Neural cell (in vitro differentiated cells): ENCODE measurements around the gene KCNAB1. TPM values are rescaled to one million over a fixed set of nuclear protein-coding genes. Genes with fewer than 3 reads are reported as not detected.
"Not testable (repeated sequence)": the region's sequence is repeated elsewhere in the genome, so short reads cannot be mapped to it uniquely, and the experiment has no call there.

Experiments
- H2AFZ ChIP-seq: fragments of 200-600, 300-800 bp; sonication (generic), shearing (Covaris generic); 2 replicates; pipeline ENCODE4 v1.6.0; 2014; ENCODE audit warnings: low read depth, mild to moderate bottlenecking, antibody characterized with exemption, low read length, moderate library complexity
- H3F3A ChIP-seq: fragments of 200-600 bp; shearing (Covaris generic); 2 replicates; pipeline ENCODE4 v1.6.1; 2016; ENCODE audit warnings: mild to moderate bottlenecking, moderate library complexity, mixed read lengths, antibody characterized with exemption, low read length; ENCODE audit not compliant: insufficient read depth, poor library complexity, severe bottlenecking
- H3K27ac ChIP-seq: fragments of 200-600, 300-800 bp; sonication (generic), shearing (Covaris generic); 2 replicates; pipeline ENCODE4 v1.5.1; 2014; ENCODE audit warnings: mild to moderate bottlenecking, low read length, moderate library complexity
- H3K27me3 ChIP-seq: fragments of 300-800, 200-600 bp; sonication (generic), shearing (Covaris generic); 2 replicates; pipeline ENCODE4 v1.6.0; 2014; ENCODE audit warnings: mild to moderate bottlenecking, low read depth, low read length, moderate library complexity; ENCODE audit not compliant: insufficient read depth
- H3K36me3 ChIP-seq: fragments of 300-800, 200-600 bp; sonication (generic), shearing (Covaris generic); 2 replicates; pipeline ENCODE4 v1.5.1; 2014; ENCODE audit warnings: mild to moderate bottlenecking, antibody characterized with exemption, low read length, moderate library complexity; ENCODE audit not compliant: insufficient read depth
- H3K4me2 ChIP-seq: fragments of 300-800, 200-600 bp; sonication (generic), shearing (Covaris generic); 2 replicates; pipeline ENCODE4 v1.6.0; 2014; ENCODE audit warnings: mild to moderate bottlenecking, low read length
- H3K4me3 ChIP-seq: fragments of 300-800, 200-600 bp; sonication (generic), shearing (Covaris generic); 2 replicates; pipeline ENCODE4 v1.5.1; 2014; ENCODE audit warnings: mild to moderate bottlenecking, low read length, moderate library complexity
- H3K79me2 ChIP-seq: fragments of 200-600 bp; shearing (Covaris generic); replicated peaks from 2 replicates; pipeline ENCODE4 v1.6.0; 2014; ENCODE audit warnings: mild to moderate bottlenecking, low read length, moderate library complexity; ENCODE audit not compliant: insufficient read depth
- H3K9ac ChIP-seq: fragments of 300-800, 200-600 bp; sonication (generic), shearing (Covaris generic); 2 replicates; pipeline ENCODE4 v1.6.1; 2016; ENCODE audit warnings: mild to moderate bottlenecking, low read length, mixed read lengths
- H3K9me2 ChIP-seq: fragments of 200-600 bp; shearing (Covaris generic); 2 replicates; pipeline ENCODE4 v1.6.1; 2016; ENCODE audit warnings: mild to moderate bottlenecking, low read length, mixed read lengths; ENCODE audit not compliant: insufficient read depth
- H3K9me3 ChIP-seq: fragments of 200-600, 300-800 bp; sonication (generic), shearing (Covaris generic); 2 replicates; pipeline ENCODE4 v1.6.1; 2016; ENCODE audit warnings: mild to moderate bottlenecking, mixed run types, low read length, moderate library complexity, mixed read lengths
- H4K20me1 ChIP-seq: fragments of 200-600 bp; shearing (Covaris generic); 2 replicates; pipeline ENCODE4 v1.6.1; 2016; ENCODE audit warnings: mild to moderate bottlenecking, mixed run types; ENCODE audit not compliant: insufficient read depth
- CTCF ChIP-seq: fragments of 450-650 bp; IDR thresholded peaks from 2 replicates; pipeline ENCODE4 v1.5.1; 2014; ENCODE audit warnings: antibody characterized with exemption, mild to moderate bottlenecking, moderate library complexity; ENCODE audit not compliant: poor library complexity, severe bottlenecking
- EP300 ChIP-seq: fragments of 450-650 bp; conservative IDR thresholded peaks from 2 replicates; pipeline ENCODE4 v1.6.1; 2014; ENCODE audit warnings: antibody characterized with exemption, mild to moderate bottlenecking, moderate library complexity; ENCODE audit not compliant: poor library complexity, severe bottlenecking
- EZH2 ChIP-seq: fragments of 200-600, 300-800 bp; shearing (Covaris generic), sonication (generic); IDR thresholded peaks from 2 replicates; pipeline ENCODE4 v1.6.1; 2014; ENCODE audit warnings: antibody characterized with exemption, low read length, borderline replicate concordance, mild to moderate bottlenecking; ENCODE audit not compliant: insufficient read depth, poor library complexity, severe bottlenecking
- MXI1 ChIP-seq: fragments of 450-650 bp; conservative IDR thresholded peaks from 2 replicates; pipeline ENCODE4 v1.6.1; 2014; ENCODE audit warnings: antibody characterized with exemption, mild to moderate bottlenecking; ENCODE audit not compliant: poor library complexity, severe bottlenecking
- POLR2AphosphoS5 ChIP-seq: IDR thresholded peaks from 2 replicates; pipeline ENCODE4 v1.6.1; 2012
- RAD21 ChIP-seq: fragments of 450-650 bp; conservative IDR thresholded peaks from 2 replicates; pipeline ENCODE4 v1.6.1; 2014; ENCODE audit warnings: antibody characterized with exemption, mild to moderate bottlenecking, moderate library complexity
- REST ChIP-seq: IDR thresholded peaks from 2 replicates; pipeline ENCODE4 v1.6.1; 2012; ENCODE audit warnings: borderline replicate concordance
- SMC3 ChIP-seq: fragments of 450-650 bp; conservative IDR thresholded peaks from 2 replicates; pipeline ENCODE4 v1.6.1; 2014; ENCODE audit warnings: antibody characterized with exemption, mild to moderate bottlenecking, moderate library complexity; ENCODE audit not compliant: poor library complexity
- TAF1 ChIP-seq: IDR thresholded peaks from 2 replicates; pipeline ENCODE4 v1.6.1; 2012; ENCODE audit warnings: low read depth
- polyA plus RNA-seq: library from polyadenylated mRNA; depleted of rRNA; stranded (reverse); fragments of >200 nt; gene quantifications from 2 replicates; pipeline ENCODE4 v1.2.3, GENCODE V29; 2014

KCNAB1 gene
- polyA plus RNA-seq, 1 donor from 2014 or later, result 14.9 TPM

GRCh38 chr3:156135921-156136638 is 15.7 kb downstream of the KCNAB1 start:
- Histone ChIP-seq H3K9me3 (no peaks in the 10 kb centered on the region), H3K9me2 (no peaks in the 10 kb centered on the region), H3K4me2 (no peak overlapping the region), H3K79me2 (no peaks in the 10 kb centered on the region), H3F3A (no peaks in the 10 kb centered on the region), H2AFZ (no peak overlapping the region), H3K27ac (no peak overlapping the region), H3K4me3 (no peak overlapping the region), H3K27me3 (no peaks in the 10 kb centered on the region), H3K9ac (no peak overlapping the region), H4K20me1 (no peaks in the 10 kb centered on the region), H3K36me3 (no peaks in the 10 kb centered on the region)
- no peak for TF ChIP-seq EP300
- no peak for TF ChIP-seq TAF1
- no peak for TF ChIP-seq REST
- no peak for TF ChIP-seq POLR2AphosphoS5
- TF ChIP-seq MXI1, result no peak
- no peak for TF ChIP-seq CTCF
- no peak for TF ChIP-seq EZH2
- TF ChIP-seq SMC3, result no peak
- TF ChIP-seq RAD21, result no peak

- H3K9ac ChIP-seq, H3K27me3 ChIP-seq, H3K27ac ChIP-seq, H3K4me3 ChIP-seq, H3F3A ChIP-seq, H3K79me2 ChIP-seq, H4K20me1 ChIP-seq, H3K36me3 ChIP-seq, H2AFZ ChIP-seq, H3K4me2 ChIP-seq, H3K9me2 ChIP-seq, H3K9me3 ChIP-seq: not testable (repeated sequence)
Observed at GRCh38 chr3:156137397-156137796, 17.0 kb downstream of the KCNAB1 start.
